Activated naive CD4-positive, alpha-beta T cell treated with anti-CD3 and anti-CD28 coated beads for 36 hours (primary cell): ENCODE results near the gene SKAP2. TPM values are rescaled to one million over a fixed set of nuclear protein-coding genes. Genes with fewer than 3 reads are reported as not detected.

ENCODE experiments used
- CTCF ChIA-PET: fragments of 350-600 bp; sonication (Branson Sonifier 250); formaldehyde crosslinking; loops from one replicate; lab custom pipeline; 2021; ENCODE audit warnings: antibody characterized with exemption; lab: Charles Lee
- DNase-seq: peaks from one replicate; pipeline ENCODE4 v3.0.0-alpha.2; 2020
- H3K27ac Mint-ChIP-seq: one replicate; pipeline ENCODE4 v1.8.0; 2021; ENCODE audit warnings: mild to moderate bottlenecking, mixed read lengths
- H3K27me3 Mint-ChIP-seq: one replicate; pipeline ENCODE4 v1.8.0; 2021; ENCODE audit warnings: low read depth, mixed read lengths
- H3K36me3 Mint-ChIP-seq: one replicate; pipeline ENCODE4 v1.8.0; 2021; ENCODE audit warnings: low read depth, mixed read lengths
- H3K4me1 Mint-ChIP-seq: one replicate; pipeline ENCODE4 v1.8.0; 2021; ENCODE audit warnings: low read depth, mixed read lengths
- H3K4me3 Mint-ChIP-seq: one replicate; pipeline ENCODE4 v1.8.0; 2021; ENCODE audit warnings: mild to moderate bottlenecking, moderate library complexity, mixed read lengths
- H3K9me3 Mint-ChIP-seq: one replicate; pipeline ENCODE4 v1.8.0; 2021; ENCODE audit warnings: mixed read lengths
- intact Hi-C: fragments of 100-400 bp; cut with micrococcal nuclease; formaldehyde crosslinking; loops from one replicate; pipeline ENCODE4 v1.15.1; 2023
- total RNA-seq, 2 experiments: library from RNA; stranded (reverse); gene quantifications; one replicate each; pipeline ENCODE4 v1.2.3, GENCODE V29; 2021

Gene SKAP2
- total RNA-seq, 2 experiments from 2014 or later, result 5.6 to 6.6 TPM

DNA sequence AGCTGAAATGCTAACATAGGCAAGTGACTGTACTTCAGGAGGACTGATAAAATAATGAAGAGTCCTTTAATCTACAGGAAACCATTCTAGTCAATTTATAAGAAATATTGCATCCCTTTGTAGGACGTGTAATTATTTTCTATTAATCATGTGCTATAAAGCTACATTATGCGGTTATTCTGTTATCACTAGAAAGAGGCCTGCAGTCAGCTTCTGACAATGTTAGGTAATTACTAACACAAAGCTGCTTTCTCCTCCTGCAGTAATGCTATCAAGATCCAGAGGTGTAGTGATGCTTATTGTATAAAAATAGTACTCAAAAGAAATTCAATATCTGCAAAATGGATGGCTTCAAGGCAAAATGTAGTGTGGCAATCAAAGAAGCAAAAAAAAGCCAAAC, 191.1 kb downstream of the SKAP2 start:
- H3K27ac Mint-ChIP-seq, result no peak overlapping the region
- no peak overlapping the region for H3K4me3 Mint-ChIP-seq
- DNase-seq, result no peak
- H3K27me3 Mint-ChIP-seq, result peaks cover 13% of the 10 kb centered on the region
- CTCF ChIA-PET, result interaction anchor here (1.8 kb wide), 1 partner anchor 8 kb away, joined by 8 read pairs; no protein-coding TSS in a partner anchor
- H3K4me1 Mint-ChIP-seq, result peaks cover 3% of the 10 kb centered on the region
- H3K9me3 Mint-ChIP-seq, result no peaks in the 10 kb centered on the region
- no peaks in the 10 kb centered on the region for H3K36me3 Mint-ChIP-seq
- intact Hi-C loops, result no loop called here

DNA sequence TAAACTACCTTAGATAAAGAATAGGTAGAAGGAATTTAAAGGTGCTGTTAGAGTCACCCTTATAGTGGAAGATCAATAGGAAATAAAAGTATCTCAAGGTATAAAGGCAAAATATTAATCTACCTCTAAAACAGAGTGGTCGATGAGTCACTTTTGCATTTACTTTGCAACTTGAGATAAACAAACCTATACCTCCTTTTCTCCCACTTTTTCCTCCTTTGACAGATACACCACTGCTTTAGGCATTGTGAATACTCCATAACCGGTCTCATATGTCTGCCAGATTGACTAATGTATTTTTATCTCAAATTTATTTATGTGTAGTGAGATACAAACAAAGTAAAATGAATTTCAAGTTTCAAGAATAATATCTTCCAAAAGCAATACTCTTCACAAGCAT, 193.5 kb downstream of the SKAP2 start:
- Mint-ChIP-seq H3K27me3 (peaks cover 9% of the 10 kb centered on the region), H3K9me3 (no peaks in the 10 kb centered on the region), H3K36me3 (no peaks in the 10 kb centered on the region), H3K4me1 (peaks cover 6% of the 10 kb centered on the region), H3K27ac (no peak overlapping the region), H3K4me3 (no peak overlapping the region)
- intact Hi-C loops, result no loop called here
- CTCF ChIA-PET, result interaction anchor here (1.5 to 1.6 kb wide), 2 partner anchors 11 to 301 kb away, joined by 6 to 13 read pairs; no protein-coding TSS in a partner anchor
- no peak for DNase-seq

DNA sequence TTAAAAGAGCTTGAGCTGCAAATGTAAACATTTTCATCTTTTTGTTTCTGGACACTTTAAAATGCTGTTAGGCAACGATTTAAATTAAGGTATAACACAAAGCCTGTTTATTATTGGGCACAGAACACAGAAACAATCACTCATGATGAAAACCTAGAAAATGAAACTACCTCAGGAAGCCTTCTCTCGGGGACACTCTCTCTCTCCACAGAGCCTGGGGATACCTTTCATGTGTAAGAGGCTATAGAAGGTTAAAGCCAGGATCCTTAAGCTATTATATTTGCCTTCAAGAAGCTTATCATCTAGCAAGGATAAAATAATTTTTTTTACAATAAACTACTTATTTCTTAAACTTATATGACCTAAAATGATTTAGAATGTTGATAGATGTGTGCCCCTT, 194.1 kb downstream of the SKAP2 start:
- H3K4me3 Mint-ChIP-seq, result no peak overlapping the region
- no peaks in the 10 kb centered on the region for H3K9me3 Mint-ChIP-seq
- H3K4me1 Mint-ChIP-seq, result peaks cover 8% of the 10 kb centered on the region
- CTCF ChIA-PET, result interaction anchor here (1.5 to 1.6 kb wide), 2 partner anchors 11 to 301 kb away, joined by 6 to 13 read pairs; no protein-coding TSS in a partner anchor
- H3K27me3 Mint-ChIP-seq, result peaks cover 8% of the 10 kb centered on the region
- no peak overlapping the region for H3K27ac Mint-ChIP-seq
- H3K36me3 Mint-ChIP-seq, result no peaks in the 10 kb centered on the region
- intact Hi-C loops, result no loop called here
- DNase-seq, result no peak

DNA sequence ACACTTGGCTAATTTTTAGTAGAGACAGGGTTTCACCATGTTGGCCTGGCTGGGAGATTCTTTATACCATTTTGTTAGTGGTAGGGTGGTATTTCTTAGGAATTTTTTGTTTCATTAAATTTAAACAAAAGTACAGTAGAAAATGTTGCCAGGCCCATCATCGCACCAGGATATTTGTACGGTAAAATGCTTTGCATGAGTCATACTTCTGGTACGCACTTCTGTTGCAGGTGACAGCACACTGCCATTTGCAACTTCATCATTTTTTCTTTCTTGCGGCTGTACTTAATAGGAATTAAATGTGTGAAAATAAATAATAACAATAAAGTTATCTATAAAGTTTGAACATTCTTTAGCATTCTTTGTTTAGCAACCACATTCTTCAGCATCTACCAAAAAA, 195.6 kb downstream of the SKAP2 start:
- intact Hi-C loops, result loop anchor here (5.0 kb wide), 3 partner anchors 493 to 592 kb away; no protein-coding TSS in a partner anchor

DNA sequence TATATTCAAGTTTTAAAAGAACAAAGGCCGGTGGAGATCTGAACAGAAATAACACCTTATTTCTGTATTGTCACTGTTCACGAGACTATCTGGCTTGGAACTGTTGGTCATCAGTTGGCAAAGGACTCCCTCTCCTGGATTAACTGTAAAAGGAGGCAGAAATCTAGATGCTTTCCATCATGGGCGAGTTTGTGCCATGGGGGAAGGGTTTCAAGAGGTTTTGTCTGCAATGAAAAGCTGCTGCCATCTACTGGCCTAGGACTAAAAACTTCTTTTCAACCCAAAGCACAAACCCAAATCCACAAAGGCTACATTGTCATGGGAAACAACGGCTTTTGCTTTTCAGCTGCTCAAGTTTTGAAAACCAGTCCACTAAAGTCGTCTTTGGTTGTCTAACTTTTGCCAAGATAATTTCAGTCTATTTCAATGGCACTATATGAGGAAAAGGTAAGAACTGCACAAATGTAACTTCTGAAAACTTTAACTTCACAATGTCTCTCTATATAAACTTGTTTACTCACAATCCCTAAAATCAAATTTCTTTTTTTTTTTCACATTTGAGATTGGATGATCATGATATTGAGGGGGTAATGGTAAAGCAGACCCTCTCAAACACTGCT, 196.8 kb downstream of the SKAP2 start:
- CTCF ChIA-PET, result interaction anchor here (0.5 to 3.5 kb wide), 18 partner anchors 9 to 783 kb away, joined by 3 to 25 read pairs (median 4); no protein-coding TSS in a partner anchor
- peaks cover 19% of the 10 kb centered on the region for H3K4me1 Mint-ChIP-seq
- no peaks in the 10 kb centered on the region for H3K9me3 Mint-ChIP-seq
- no peak overlapping the region for H3K27ac Mint-ChIP-seq
- H3K36me3 Mint-ChIP-seq, result no peaks in the 10 kb centered on the region
- peak; percentile 78 for DNase-seq
- no peak overlapping the region for H3K4me3 Mint-ChIP-seq
- H3K27me3 Mint-ChIP-seq, result peaks cover 4% of the 10 kb centered on the region
- intact Hi-C loops, result loop anchor here (1.0 to 5.0 kb wide), 8 partner anchors 167 to 775 kb away; partner anchors contain the start of gene SNX10

More for the DNA sequence above, 195.6 kb downstream of the SKAP2 start:
- no peak for DNase-seq
- no peaks in the 10 kb centered on the region for H3K36me3 Mint-ChIP-seq
- CTCF ChIA-PET, result interaction anchor here (3.5 kb wide), 1 partner anchor 299 kb away, joined by 25 read pairs; no protein-coding TSS in a partner anchor
- H3K9me3 Mint-ChIP-seq, result no peaks in the 10 kb centered on the region
- H3K27me3 Mint-ChIP-seq, result peaks cover 2% of the 10 kb centered on the region
- H3K27ac Mint-ChIP-seq, result no peak overlapping the region
- no peak overlapping the region for H3K4me3 Mint-ChIP-seq
- peaks cover 19% of the 10 kb centered on the region for H3K4me1 Mint-ChIP-seq

DNA sequence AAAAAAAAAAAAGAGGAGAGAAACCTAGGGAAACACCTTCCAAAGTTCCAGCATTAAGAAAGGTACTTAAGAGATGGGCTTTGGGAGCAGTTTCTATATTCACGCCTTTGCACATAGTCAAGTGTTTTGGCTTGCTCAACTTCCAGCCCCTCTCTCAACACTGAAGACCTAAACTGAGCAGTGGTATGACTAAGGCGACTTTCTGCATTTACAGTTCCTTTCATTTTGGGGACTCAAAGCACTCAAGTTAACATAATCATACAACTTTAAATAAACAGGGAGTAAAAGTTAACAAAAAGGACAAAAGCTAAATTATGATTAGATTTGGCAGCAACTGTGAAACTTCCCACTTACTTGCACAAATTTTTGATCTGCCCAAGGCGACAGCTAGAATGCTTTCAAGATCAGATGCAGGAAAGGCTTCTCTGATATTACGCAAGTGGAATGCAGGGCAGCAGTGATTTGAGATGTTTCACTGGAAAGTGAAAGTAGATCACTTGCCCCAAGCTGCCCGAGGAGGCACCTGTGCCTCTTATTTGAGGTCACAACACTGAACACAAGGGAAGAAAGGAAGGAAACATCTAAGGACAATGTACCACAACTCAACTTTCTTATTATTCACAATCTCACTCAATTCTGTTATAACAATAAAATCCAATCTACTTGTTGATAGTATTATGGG, 199.5 kb downstream of the SKAP2 start:
- H3K4me3 Mint-ChIP-seq, result peak overlapping the region; percentile 47
- no peak overlapping the region for H3K27ac Mint-ChIP-seq
- H3K4me1 Mint-ChIP-seq, result peaks cover 19% of the 10 kb centered on the region
- peaks cover 3% of the 10 kb centered on the region for H3K27me3 Mint-ChIP-seq
- intact Hi-C loops, result loop anchor here (5.0 kb wide), 3 partner anchors 497 to 588 kb away; no protein-coding TSS in a partner anchor
- peak; percentile 60 for DNase-seq
- no peaks in the 10 kb centered on the region for H3K36me3 Mint-ChIP-seq
- CTCF ChIA-PET, result interaction anchor here (0.6 to 1.2 kb wide), 3 partner anchors 49 to 295 kb away, joined by 3 to 6 read pairs (median 6); no protein-coding TSS in a partner anchor
- H3K9me3 Mint-ChIP-seq, result no peaks in the 10 kb centered on the region

DNA sequence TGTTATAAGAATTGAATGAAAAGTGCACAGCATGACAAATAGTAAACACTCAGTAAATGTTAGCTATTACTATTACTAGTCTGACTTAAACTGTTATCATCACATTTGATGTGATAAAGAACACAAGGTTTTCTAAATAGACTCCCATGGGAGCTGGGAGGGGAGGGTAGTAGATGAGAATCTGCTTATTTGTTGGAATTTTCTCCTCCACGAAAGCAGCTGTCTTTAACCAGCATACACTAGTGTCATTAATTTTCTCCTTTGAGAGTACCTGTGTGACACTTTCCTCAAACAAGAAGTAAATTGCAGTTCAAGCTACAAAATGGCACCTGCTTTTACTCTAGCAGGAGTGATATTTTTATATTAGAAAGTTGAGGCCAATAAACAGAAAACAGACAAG, 200.1 kb downstream of the SKAP2 start:
- CTCF ChIA-PET, result interaction anchor here (0.7 to 1.2 kb wide), 4 partner anchors 49 to 295 kb away, joined by 3 to 6 read pairs (median 3); no protein-coding TSS in a partner anchor
- Mint-ChIP-seq H3K27ac (no peak overlapping the region), H3K9me3 (no peaks in the 10 kb centered on the region), H3K27me3 (peaks cover 2% of the 10 kb centered on the region), H3K4me1 (peaks cover 19% of the 10 kb centered on the region), H3K36me3 (no peaks in the 10 kb centered on the region), H3K4me3 (no peak overlapping the region)
- DNase-seq, result no peak
- intact Hi-C loops, result no loop called here

DNA sequence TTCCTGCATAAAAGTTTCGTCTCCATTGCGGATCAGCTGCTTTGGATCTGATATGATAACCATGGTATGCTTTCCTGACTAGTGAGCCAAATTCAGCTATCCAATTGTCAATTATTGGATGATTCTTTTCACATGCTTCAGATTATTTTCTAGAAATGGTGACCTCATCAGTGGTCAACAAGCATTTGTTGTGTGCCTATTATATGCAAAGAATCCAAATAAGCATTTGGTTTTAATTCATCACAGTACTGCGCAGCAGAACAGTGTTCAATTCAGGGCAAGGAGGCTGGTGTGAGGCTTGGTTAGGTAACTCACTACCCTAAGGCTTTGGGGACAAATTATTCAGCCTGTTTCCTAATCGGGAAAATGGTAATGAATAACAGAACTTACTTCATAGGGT, 200.5 kb downstream of the SKAP2 start:
- Mint-ChIP-seq H3K4me1 (peaks cover 19% of the 10 kb centered on the region), H3K36me3 (no peaks in the 10 kb centered on the region), H3K4me3 (no peak overlapping the region), H3K27ac (no peak overlapping the region), H3K27me3 (peaks cover 2% of the 10 kb centered on the region), H3K9me3 (no peaks in the 10 kb centered on the region)
- intact Hi-C loops, result no loop called here
- CTCF ChIA-PET, result interaction anchor here (0.7 to 1.1 kb wide), 4 partner anchors 50 to 853 kb away, joined by 3 read pairs; no protein-coding TSS in a partner anchor
- DNase-seq, result no peak

DNA sequence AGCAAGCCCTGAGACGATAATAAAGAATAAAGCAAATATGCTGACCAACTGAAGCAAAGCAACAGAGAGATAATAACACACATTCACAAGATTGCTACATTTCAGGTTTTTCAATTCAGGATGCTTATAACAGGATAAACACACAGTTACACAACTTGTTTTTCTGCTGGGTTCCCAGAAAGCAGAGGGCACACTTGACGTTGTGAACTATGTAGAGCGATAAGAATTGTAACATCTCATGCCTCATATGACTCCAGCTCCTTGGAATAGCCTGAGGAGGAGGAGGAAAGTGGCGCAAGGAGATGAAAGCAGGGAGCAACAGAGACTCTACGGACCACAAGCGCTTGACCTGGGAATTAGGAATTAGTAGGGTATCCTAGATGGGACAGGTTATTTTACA, 201.7 kb downstream of the SKAP2 start:
- DNase-seq, result no peak
- Mint-ChIP-seq H3K36me3 (no peaks in the 10 kb centered on the region), H3K27me3 (peaks cover 2% of the 10 kb centered on the region), H3K27ac (no peak overlapping the region), H3K4me3 (no peak overlapping the region), H3K9me3 (no peaks in the 10 kb centered on the region), H3K4me1 (peaks cover 19% of the 10 kb centered on the region)
- CTCF ChIA-PET, result interaction anchor here (0.6 kb wide), 1 partner anchor 293 kb away, joined by 3 read pairs; no protein-coding TSS in a partner anchor
- intact Hi-C loops, result no loop called here

DNA sequence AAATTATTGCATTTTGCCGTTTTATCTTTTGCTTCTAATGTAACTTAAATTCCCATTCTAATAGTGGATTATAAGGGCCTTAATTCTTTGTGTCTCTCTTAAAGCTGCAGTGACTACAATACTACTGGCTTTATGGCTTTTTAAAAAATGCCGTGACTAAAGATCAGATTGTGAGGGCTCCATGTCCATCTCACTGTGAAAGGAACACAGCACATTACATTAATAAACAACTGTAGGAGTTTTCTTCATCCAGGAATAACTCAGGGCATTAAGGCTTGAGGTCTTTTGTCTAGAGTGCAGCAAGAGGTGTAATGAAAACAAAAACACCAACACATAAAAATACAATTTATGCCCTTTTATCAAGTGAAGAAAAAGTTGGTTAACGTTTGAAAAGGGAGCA, 205.3 kb downstream of the SKAP2 start:
- no peak for DNase-seq
- peaks cover 6% of the 10 kb centered on the region for H3K27me3 Mint-ChIP-seq
- intact Hi-C loops, result no loop called here
- H3K36me3 Mint-ChIP-seq, result no peaks in the 10 kb centered on the region
- no peak overlapping the region for H3K4me3 Mint-ChIP-seq
- CTCF ChIA-PET, result interaction anchor here (1.5 to 1.6 kb wide), 2 partner anchors 23 to 765 kb away, joined by 4 to 6 read pairs; no protein-coding TSS in a partner anchor
- H3K9me3 Mint-ChIP-seq, result no peaks in the 10 kb centered on the region
- peaks cover 3% of the 10 kb centered on the region for H3K4me1 Mint-ChIP-seq
- H3K27ac Mint-ChIP-seq, result no peak overlapping the region

DNA sequence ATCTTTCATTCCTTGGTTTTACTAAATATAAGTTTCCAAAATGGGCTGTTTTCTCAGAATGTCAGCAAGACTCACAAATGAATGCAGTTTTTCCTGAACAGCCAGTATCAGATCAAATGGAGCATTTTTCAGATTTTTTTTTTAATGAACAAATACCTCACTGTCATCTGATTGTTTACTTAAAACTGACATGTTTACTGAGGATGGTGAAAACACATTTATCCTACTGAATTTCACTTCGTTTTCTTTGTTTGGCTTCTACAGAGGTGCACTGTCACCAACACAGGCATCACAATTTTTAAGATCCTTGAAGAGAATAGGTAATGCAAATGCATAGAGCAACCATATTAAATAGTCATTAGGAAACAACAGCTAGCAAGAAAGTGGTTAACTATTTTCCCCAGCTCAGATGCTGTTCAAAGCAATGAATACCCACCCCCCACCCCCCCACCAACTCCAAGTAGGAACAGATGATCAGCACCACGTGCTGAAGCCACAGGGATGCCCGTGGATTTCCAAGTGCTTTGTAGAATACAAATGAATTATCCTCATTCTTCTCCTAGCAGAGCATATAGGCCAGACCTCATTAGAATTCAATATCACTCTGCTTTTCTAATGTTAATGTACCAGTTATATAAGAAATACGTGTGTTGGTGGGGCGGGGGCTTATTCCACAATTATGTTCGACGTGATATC, 205.9 kb downstream of the SKAP2 start:
- H3K4me1 Mint-ChIP-seq, result no peaks in the 10 kb centered on the region
- CTCF ChIA-PET, result no interaction called here
- H3K27ac Mint-ChIP-seq, result no peak overlapping the region
- DNase-seq, result no peak
- H3K36me3 Mint-ChIP-seq, result no peaks in the 10 kb centered on the region
- intact Hi-C loops, result no loop called here
- no peak overlapping the region for H3K4me3 Mint-ChIP-seq
- no peaks in the 10 kb centered on the region for H3K9me3 Mint-ChIP-seq
- H3K27me3 Mint-ChIP-seq, result peaks cover 6% of the 10 kb centered on the region
